ENCODE results near the gene LCE7A.

LCE7A gene

DNA sequence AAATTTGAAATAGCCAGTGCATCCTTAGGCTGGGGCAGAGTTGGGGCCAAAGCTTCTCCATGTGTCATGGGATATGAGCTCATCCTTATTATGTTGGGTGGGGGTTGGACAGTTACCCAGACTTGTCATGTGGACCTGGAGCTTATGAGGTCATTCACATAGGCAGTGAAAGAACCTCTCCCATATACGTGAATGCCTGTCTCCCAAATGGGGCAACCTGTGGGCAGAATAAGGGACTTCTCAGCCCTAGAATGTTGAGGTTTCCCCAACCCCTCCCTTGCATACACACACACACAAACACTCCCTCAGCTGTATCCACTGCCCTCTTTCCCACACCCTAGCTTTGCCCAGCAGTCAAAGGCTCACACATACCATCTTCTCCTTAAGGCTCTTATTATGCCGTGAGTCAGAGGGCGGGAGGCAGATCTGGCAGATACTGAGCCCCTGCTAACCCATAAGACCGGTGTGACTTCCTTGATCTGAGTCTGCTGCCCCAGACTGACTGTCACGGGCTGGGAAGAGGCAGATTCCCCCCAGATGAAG lies 46.3 kb downstream of the LCE7A start:
- ChIA-PET POLR2A (no interaction called here), CTCF (interaction anchor here (1.1 kb wide), 1 partner anchor 35 kb away, joined by 4 read pairs; no protein-coding TSS in a partner anchor)
- Histone ChIP-seq H3K4me1 (ENCODE audit: control extremely low read depth in 1 of 4, control insufficient read depth in 4 of 4, insufficient read depth in 4 of 4, low read length in 3 of 4) (no peaks in the 10 kb centered on the region), H3K27me3 (replicated peaks in 2 of 5; ENCODE audit: control insufficient read depth in 4 of 5, insufficient read depth in 5 of 5, low read length in 4 of 5) (peaks cover 0 to 29% (median under 1%) of the 10 kb centered on the region in 5 experiments), H3K36me3 (ENCODE audit: control insufficient read depth in 4 of 4, insufficient read depth in 4 of 4, low read length in 3 of 4) (no peaks in the 10 kb centered on the region), H3K9me3 (ENCODE audit: control extremely low read depth in 1 of 5, control insufficient read depth in 4 of 5, insufficient read depth in 2 of 5, low read depth in 1 of 5, low read length in 4 of 5) (no peaks in the 10 kb centered on the region), H3K27ac (ENCODE audit: insufficient read depth in 1 of 2, low read depth in 1 of 2, low read length in 2 of 2, poor library complexity in 1 of 2, severe bottlenecking in 2 of 2) (no peak overlapping the region), H3K4me3 (ENCODE audit: control insufficient read depth in 1 of 7, extremely low read depth in 1 of 7, insufficient read depth in 4 of 7, low read depth in 2 of 7, low read length in 6 of 7) (no peak overlapping the region)
- no peak for DNase-seq
- 80% methylated on average over 5 of the region's 5 CpGs for WGBS (ENCODE audit: insufficient coverage)

DNA sequence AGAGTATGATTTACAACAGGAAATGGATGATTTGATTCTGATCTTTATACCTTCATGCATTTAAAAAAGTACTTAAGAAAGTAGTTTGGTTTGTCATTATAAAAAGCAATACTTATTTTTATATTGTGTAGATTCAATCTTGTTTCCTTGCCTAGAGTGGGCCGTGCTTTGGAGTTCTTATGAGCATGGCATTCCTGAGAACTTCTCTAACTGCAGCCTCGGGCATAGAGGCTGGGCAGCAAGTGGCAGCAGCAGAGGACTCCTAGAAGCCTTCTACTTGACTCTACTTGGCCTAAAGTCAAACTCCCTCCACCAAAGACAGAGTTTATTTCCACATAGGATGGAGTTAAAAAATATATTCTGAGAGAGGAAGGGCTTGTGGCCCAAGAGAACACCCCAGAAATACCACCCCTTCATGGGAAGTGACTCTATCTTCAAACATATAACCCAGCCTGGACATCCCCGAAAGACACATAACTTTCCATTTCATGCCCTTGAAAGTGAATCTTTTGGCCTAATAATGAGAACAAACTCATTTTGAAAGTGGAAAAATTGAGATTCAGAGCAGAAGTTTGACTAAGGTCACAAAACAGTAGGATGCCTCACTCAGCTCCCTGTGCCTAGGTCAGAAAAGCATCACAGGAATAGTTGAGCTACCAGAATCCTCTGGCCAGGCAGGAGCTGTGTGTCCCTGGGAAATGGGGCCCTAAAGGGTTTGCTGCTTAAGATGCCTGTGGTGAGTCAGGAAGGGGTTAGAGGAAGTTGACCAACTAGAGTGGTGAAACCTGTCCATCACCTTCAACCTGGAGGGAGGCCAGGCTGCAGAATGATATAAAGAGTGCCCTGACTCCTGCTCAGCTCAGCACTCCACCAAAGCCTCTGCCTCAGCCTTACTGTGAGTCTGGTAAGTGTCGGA lies 48.1 kb downstream of the LCE7A start, which contains the start of gene IVL:
Gene IVL (plus strand): TSS at position 861 of the 916 bp plus-strand sequence. CDS start 1,252 bp downstream, outside the sequence.
- H3K27me3 ChIP-seq (replicated peaks in 2 of 5; ENCODE audit: control insufficient read depth in 4 of 5, insufficient read depth in 5 of 5, low read length in 4 of 5) = peaks cover 0 to 47% (median 7%) of the 10 kb centered on the region in 5 experiments
- CTCF ChIA-PET = no interaction called here
- peaks cover 0 to 2% (median 0%) of the 10 kb centered on the region in 5 experiments for H3K9me3 ChIP-seq (ENCODE audit: control extremely low read depth in 1 of 5, control insufficient read depth in 4 of 5, insufficient read depth in 2 of 5, low read depth in 1 of 5, low read length in 4 of 5)
- no peak within 1 kb of the TSS for H3K27ac ChIP-seq (ENCODE audit: insufficient read depth in 1 of 2, low read depth in 1 of 2, low read length in 2 of 2, poor library complexity in 1 of 2, severe bottlenecking in 2 of 2)
- WGBS (ENCODE audit: insufficient coverage) = 100% methylated on average over 1 of the region's 4 CpGs
- POLR2A ChIA-PET = no interaction called here
- no peaks in the 10 kb centered on the region for H3K36me3 ChIP-seq (ENCODE audit: control insufficient read depth in 4 of 4, insufficient read depth in 4 of 4, low read length in 3 of 4)
- H3K4me3 ChIP-seq (ENCODE audit: control insufficient read depth in 1 of 7, extremely low read depth in 1 of 7, insufficient read depth in 4 of 7, low read depth in 2 of 7, low read length in 6 of 7) = no peak within 1 kb of the TSS
- no peaks in the 10 kb centered on the region for H3K4me1 ChIP-seq (ENCODE audit: control extremely low read depth in 1 of 4, control insufficient read depth in 4 of 4, insufficient read depth in 4 of 4, low read length in 3 of 4)
- DNase-seq = no peak

DNA sequence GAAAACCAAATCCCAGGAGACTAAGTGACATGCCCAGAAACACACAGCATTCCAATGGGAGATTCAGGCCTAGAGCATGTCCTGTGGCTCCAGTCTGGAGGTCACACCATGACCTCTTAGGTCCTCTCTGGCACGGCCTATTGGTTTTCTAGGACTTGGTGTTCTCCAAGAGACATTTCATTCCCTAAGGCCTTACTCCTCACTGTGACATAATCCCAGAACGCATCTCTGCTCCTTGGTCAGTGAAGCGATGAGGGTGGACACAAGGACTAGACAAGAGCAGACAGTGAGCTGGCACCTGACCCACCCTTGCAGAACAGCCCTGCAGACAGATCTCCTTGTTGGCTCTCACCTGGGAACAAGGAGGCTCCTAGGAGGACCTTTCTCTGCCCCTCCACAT lies 49.4 kb downstream of the LCE7A start:
- no peaks in the 10 kb centered on the region for H3K4me1 ChIP-seq (ENCODE audit: control extremely low read depth in 1 of 4, control insufficient read depth in 4 of 4, insufficient read depth in 4 of 4, low read length in 3 of 4)
- H3K36me3 ChIP-seq (ENCODE audit: control insufficient read depth in 4 of 4, insufficient read depth in 4 of 4, low read length in 3 of 4) = no peaks in the 10 kb centered on the region
- ChIA-PET CTCF (no interaction called here), POLR2A (no interaction called here)
- H3K9me3 ChIP-seq (ENCODE audit: control extremely low read depth in 1 of 5, control insufficient read depth in 4 of 5, insufficient read depth in 2 of 5, low read depth in 1 of 5, low read length in 4 of 5) = peaks cover 0 to 2% (median 0%) of the 10 kb centered on the region in 5 experiments
- H3K27ac ChIP-seq (ENCODE audit: insufficient read depth in 1 of 2, low read depth in 1 of 2, low read length in 2 of 2, poor library complexity in 1 of 2, severe bottlenecking in 2 of 2) = no peak overlapping the region
- WGBS (ENCODE audit: insufficient coverage) = 97% methylated on average over 3 of the region's 3 CpGs
- DNase-seq = no peak
- peaks cover 0 to 48% (median 7%) of the 10 kb centered on the region in 5 experiments for H3K27me3 ChIP-seq (replicated peaks in 2 of 5; ENCODE audit: control insufficient read depth in 4 of 5, insufficient read depth in 5 of 5, low read length in 4 of 5)
- no peak overlapping the region for H3K4me3 ChIP-seq (ENCODE audit: control insufficient read depth in 1 of 7, extremely low read depth in 1 of 7, insufficient read depth in 4 of 7, low read depth in 2 of 7, low read length in 6 of 7)
